Astrocyte (in vitro differentiated cells and primary cell): ENCODE results near the gene FLRT1. TPM values are rescaled to one million over a fixed set of nuclear protein-coding genes. Genes with fewer than 3 reads are reported as not detected.

ENCODE experiments used
- DNase-seq: peaks from one replicate; pipeline ENCODE4 v3.0.0-alpha.2; 2010; ENCODE audit warnings: low read depth
- FAIRE-seq: peaks from 2 replicates; lab custom pipeline; 2011; peaks lifted over from hg19 to GRCh38; lab: Jason Lieb, UNC
- H2AFZ ChIP-seq: 2 replicates; pipeline ENCODE4 v1.6.0; 2012; ENCODE audit warnings: low read depth, low read length, inconsistent platforms
- H3K27ac ChIP-seq: 2 replicates; pipeline ENCODE4 v1.5.1; 2011; ENCODE audit warnings: low read depth, low read length, inconsistent platforms
- H3K27me3 ChIP-seq: 2 replicates; pipeline ENCODE4 v1.6.0; 2011; ENCODE audit warnings: low read length, inconsistent platforms; ENCODE audit not compliant: insufficient read depth
- H3K36me3 ChIP-seq: 2 replicates; pipeline ENCODE4 v1.5.1; 2011; ENCODE audit warnings: low read length, inconsistent platforms; ENCODE audit not compliant: insufficient read depth
- H3K4me1 ChIP-seq: 2 replicates; pipeline ENCODE4 v1.5.1; 2011; ENCODE audit warnings: low read length, inconsistent platforms; ENCODE audit not compliant: insufficient read depth
- H3K4me2 ChIP-seq: 2 replicates; pipeline ENCODE4 v1.6.0; 2012; ENCODE audit warnings: low read length, inconsistent platforms
- H3K4me3 ChIP-seq: 2 replicates; pipeline ENCODE4 v1.5.1; 2011; ENCODE audit warnings: low read depth, mild to moderate bottlenecking, low read length, inconsistent platforms; ENCODE audit not compliant: insufficient read depth
- H3K79me2 ChIP-seq: 2 replicates; pipeline ENCODE4 v1.6.0; 2012; ENCODE audit warnings: mild to moderate bottlenecking, low read length, inconsistent platforms; ENCODE audit not compliant: insufficient read depth
- H3K9ac ChIP-seq: 2 replicates; pipeline ENCODE4 v1.6.0; 2012; ENCODE audit warnings: mild to moderate bottlenecking, low read length, inconsistent platforms
- H3K9me3 ChIP-seq: 2 replicates; pipeline ENCODE4 v1.5.1; 2012; ENCODE audit warnings: low read depth, mild to moderate bottlenecking, low read length, inconsistent platforms; ENCODE audit not compliant: insufficient read depth
- H4K20me1 ChIP-seq: 2 replicates; pipeline ENCODE4 v1.6.0; 2012; ENCODE audit warnings: low read length, inconsistent platforms; ENCODE audit not compliant: insufficient read depth
- H3K27ac Mint-ChIP-seq: one replicate; pipeline ENCODE4 v1.8.0; 2021; ENCODE audit warnings: mild to moderate bottlenecking, mixed read lengths; ENCODE audit not compliant: unreplicated experiment
- H3K27me3 Mint-ChIP-seq: one replicate; pipeline ENCODE4 v1.8.0; 2021; ENCODE audit warnings: low read depth, mixed read lengths; ENCODE audit not compliant: unreplicated experiment
- H3K36me3 Mint-ChIP-seq: one replicate; pipeline ENCODE4 v1.8.0; 2021; ENCODE audit warnings: low read depth, mixed read lengths; ENCODE audit not compliant: unreplicated experiment
- H3K4me1 Mint-ChIP-seq: one replicate; pipeline ENCODE4 v1.8.0; 2021; ENCODE audit warnings: low read depth, mixed read lengths; ENCODE audit not compliant: unreplicated experiment
- H3K4me3 Mint-ChIP-seq: one replicate; pipeline ENCODE4 v1.8.0; 2021; ENCODE audit warnings: mild to moderate bottlenecking, moderate library complexity, mixed read lengths; ENCODE audit not compliant: unreplicated experiment
- H3K9me3 Mint-ChIP-seq: one replicate; pipeline ENCODE4 v1.8.0; 2021; ENCODE audit warnings: mild to moderate bottlenecking, mixed read lengths; ENCODE audit not compliant: unreplicated experiment
- CTCF ChIP-seq: IDR thresholded peaks from 2 replicates; pipeline ENCODE4 v1.5.1; 2011; ENCODE audit warnings: low read depth, mild to moderate bottlenecking, inconsistent platforms, low read length, moderate library complexity; ENCODE audit not compliant: insufficient read depth
- EZH2 ChIP-seq: IDR thresholded peaks from 2 replicates; pipeline ENCODE4 v1.6.1; 2012; ENCODE audit warnings: mild to moderate bottlenecking, low read length, inconsistent platforms; ENCODE audit not compliant: insufficient read depth
- total RNA-seq: library from RNA; stranded (reverse); gene quantifications from 2 replicates; pipeline ENCODE4 v1.2.1, GENCODE V29; 2021

FLRT1 gene
- total RNA-seq, 1 donor from 2014 or later = 0.20 TPM

- Histone ChIP-seq H3K4me2 (no peak overlapping the region), H3K4me3 (no peak overlapping the region), H3K79me2 (no peaks in the 10 kb centered on the region), H3K36me3 (no peaks in the 10 kb centered on the region), H3K9ac (no peak overlapping the region), H3K9me3 (no peaks in the 10 kb centered on the region), H4K20me1 (no peaks in the 10 kb centered on the region), H3K27me3 (no peaks in the 10 kb centered on the region), H2AFZ (no peak overlapping the region), H3K4me1 (peaks cover 5% of the 10 kb centered on the region), H3K27ac (no peak overlapping the region)
- H3K27ac Mint-ChIP-seq = peak overlapping the region; percentile 81
- H3K27me3 Mint-ChIP-seq = peaks cover 25% of the 10 kb centered on the region
- no peak for FAIRE-seq
- DNase-seq = no peak
- no peak for TF ChIP-seq EZH2
- no peak for TF ChIP-seq CTCF
- H3K4me1 Mint-ChIP-seq = peaks cover 17% of the 10 kb centered on the region
- no peaks in the 10 kb centered on the region for H3K36me3 Mint-ChIP-seq
- H3K4me3 Mint-ChIP-seq = peak overlapping the region; percentile 60
- H3K9me3 Mint-ChIP-seq = peaks cover 1% of the 10 kb centered on the region
Measured at GRCh38 chr11:64026575-64027205, 9.0 kb upstream of the FLRT1 start.

GRCh38 chr11:64027651-64028397, 7.9 kb upstream of the FLRT1 start:
- Histone ChIP-seq H2AFZ (no peak overlapping the region), H3K4me1 (peaks cover 5% of the 10 kb centered on the region), H3K4me2 (no peak overlapping the region), H3K27ac (no peak overlapping the region), H3K27me3 (no peaks in the 10 kb centered on the region), H3K9me3 (no peaks in the 10 kb centered on the region), H3K4me3 (no peak overlapping the region), H3K79me2 (no peaks in the 10 kb centered on the region), H3K36me3 (no peaks in the 10 kb centered on the region), H3K9ac (no peak overlapping the region), H4K20me1 (no peaks in the 10 kb centered on the region)
- peaks cover 1% of the 10 kb centered on the region for H3K9me3 Mint-ChIP-seq
- FAIRE-seq = no peak
- H3K27ac Mint-ChIP-seq = peak overlapping the region; percentile 81
- peaks cover 22% of the 10 kb centered on the region for H3K4me1 Mint-ChIP-seq
- no peaks in the 10 kb centered on the region for H3K36me3 Mint-ChIP-seq
- peaks cover 29% of the 10 kb centered on the region for H3K27me3 Mint-ChIP-seq
- no peak for DNase-seq
- H3K4me3 Mint-ChIP-seq = peak overlapping the region; percentile 34
- TF ChIP-seq CTCF (no peak), EZH2 (no peak)
